HG03097 (cell line): ENCODE results near the gene SGMS2.

Source experiments
- ATAC-seq: cut with Tn5 transposase; IDR thresholded peaks from one replicate; pipeline ENCODE4 v1.9.1; 2021; ENCODE audit not compliant: unreplicated experiment, low FRiP score

SGMS2 gene

GRCh38 chr4:107824350-107825071, at the start of gene SGMS2:
Gene SGMS2 (plus strand): TSS chr4:107824932. CDS start chr4:107895554, 70,622 bp downstream.
- ATAC-seq = peak; percentile 72

DNA sequence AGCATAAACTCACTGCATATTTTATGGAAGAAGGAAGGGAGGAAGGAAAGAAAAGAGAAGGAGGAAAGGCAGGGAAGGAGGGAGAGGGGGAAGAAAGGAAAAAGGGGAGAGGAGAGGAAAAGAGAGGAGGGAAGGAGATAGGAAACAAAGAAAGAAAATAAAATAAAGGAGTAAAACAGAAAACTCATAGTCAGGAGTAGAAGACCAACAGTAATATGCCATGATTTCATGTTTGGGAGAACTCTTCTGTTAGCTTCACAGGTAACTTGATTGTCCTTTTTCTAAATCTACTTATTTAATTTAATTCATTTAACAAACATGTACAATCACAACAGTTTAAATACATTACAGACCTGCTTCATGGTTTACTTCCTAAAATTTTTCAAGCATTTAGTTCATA, 46.8 kb upstream of the SGMS2 start:
- no peak for ATAC-seq

DNA sequence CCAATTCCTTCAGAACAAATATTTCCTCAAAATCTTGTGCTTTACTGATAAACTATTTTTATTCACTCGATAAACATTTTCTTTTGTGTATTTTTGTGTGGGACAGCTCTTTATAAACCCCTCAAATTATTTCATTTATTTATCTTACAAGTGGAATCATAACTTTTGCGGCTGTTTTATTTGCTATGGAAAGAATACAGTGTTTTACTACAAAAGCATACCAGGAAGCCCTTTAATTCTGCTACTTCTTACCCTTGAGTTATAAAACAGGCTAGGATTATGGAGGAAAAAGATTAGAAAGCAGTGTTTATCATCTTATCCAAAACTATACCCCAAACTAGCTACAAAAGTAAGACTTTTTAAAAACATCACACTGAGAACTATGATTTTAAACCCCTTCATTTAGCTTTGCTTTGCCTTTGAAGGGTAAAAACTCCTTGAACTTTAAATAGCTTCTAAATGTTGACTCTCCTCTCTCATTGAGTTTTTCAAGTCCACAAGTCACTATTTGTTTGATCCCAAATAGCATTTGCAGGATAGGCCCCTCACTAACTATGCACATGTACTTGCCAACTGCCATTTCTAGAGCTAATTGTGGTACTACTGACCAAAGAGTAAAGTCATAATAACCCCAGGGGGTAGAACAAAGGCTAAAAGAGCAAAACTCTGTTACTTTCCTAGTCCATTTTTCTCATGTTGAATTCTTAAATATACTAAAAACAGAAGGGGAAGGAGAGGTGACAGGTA, 45.8 kb upstream of the SGMS2 start:
- ATAC-seq = no peak

DNA sequence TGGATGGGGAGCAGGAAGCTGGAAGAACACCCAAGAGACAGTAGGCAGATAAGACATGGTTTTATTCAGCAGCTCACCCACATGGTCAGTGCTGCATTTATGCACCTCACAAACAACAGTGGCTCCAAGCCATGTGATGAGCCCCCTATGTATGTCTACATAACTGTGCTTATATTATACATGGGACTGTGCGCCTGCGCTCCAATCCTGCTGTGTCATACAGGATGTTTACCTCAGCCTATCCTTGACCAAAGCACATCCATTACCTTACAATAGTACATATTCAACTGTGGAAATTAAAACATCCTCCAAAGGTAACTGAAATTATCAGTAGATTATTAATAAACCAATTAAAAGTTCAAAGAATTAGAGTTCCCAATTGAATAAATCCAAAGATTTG, 44.1 kb upstream of the SGMS2 start:
- no peak for ATAC-seq

DNA sequence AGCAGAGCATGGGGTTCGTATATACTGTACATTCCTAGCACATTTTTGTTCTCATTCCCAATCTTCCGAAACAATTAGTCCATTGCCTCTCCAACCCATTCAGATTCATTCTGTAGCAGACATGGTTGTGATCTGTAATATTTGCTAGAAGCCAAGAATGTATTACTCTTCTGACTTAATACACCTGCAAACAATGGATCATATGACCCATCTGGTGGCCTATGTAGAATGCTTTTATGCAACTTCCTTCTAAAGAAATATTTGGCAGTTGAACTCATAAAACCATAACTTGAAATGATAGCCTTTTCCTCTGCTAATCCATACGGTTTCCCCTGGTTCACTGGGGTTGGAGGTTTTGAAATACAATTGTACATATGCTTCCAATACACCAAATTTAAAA, 32.8 kb upstream of the SGMS2 start:
- ATAC-seq = no peak

DNA sequence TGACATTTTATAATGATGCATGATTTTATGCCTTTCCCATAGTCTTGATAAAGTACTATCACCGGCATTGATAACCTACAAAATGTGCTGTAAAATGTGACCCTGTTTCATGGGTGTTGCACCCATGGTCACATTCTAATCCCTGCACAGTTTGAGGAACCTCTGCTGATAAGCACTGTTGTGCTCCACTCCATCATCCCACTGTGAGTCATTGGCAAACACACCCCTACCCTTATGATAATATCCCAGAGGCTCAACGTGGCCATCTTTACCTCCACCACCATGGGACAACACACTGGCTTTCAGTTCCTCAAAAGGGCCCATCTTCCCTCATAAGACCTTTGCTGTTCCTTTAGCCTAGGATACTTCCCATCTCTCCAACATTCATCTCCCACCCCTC, 32.0 kb upstream of the SGMS2 start:
- ATAC-seq = no peak

GRCh38 chr4:107793996-107794395, 30.7 kb upstream of the SGMS2 start:
- ATAC-seq = no peak

DNA sequence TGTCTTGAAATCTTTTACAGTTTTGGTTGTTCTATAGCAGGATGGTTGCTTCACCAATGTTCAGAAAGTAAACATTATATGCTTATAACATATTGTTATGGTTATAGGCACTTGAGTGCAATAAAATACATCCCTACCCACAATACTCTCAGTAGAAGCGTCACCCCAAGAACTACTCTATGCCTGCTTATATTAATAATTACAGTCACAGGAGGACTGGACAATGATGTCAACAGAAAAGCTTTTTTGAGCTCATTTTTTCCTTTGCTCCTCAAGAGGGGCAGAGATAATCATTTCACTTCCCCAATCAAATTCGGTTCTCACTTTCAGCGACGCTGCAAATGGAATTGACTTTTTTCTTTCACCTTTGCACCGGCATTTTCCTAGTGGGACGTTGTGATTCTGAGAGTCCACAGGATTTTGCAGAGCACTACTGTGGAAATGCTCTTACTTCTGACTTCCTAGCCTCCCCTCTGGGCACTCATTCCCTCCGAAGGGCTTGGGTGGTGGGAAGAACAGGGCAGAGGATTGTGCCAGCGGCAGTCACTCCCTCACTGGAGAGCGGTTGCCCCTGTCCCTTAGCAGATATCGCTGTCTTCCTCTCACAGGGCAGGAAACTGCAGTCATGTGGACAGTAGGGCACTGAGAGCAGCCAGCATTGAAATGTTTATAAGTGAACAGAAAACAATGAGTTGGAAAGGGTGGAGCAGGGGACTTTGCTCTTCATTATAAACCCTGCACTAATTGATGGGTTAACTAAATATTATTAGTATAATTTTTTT, 24.9 kb upstream of the SGMS2 start:
- ATAC-seq = no peak

GRCh38 chr4:107800706-107801105, 24.0 kb upstream of the SGMS2 start:
- ATAC-seq = no peak

DNA sequence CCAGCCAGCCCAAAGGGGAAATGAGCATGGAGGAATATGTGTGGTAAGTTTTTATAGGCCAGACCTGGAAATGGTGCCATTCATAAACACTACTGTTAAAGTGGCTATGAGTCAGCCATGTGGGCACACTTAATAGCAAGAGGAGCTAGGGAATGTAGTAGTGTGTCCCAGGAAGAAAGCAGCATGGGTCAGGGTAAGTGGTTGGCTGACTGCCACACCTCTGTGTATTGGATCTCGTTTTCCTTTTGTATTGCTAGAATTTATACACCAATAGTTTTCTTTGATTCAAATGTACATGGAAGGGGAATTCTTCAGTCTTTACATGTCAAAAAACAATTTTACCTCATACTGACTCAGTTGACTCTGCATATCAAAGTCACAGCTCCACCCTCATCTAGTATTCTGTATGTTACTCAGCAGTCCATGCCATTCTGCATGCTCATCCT, 22.9 kb upstream of the SGMS2 start:
- ATAC-seq = no peak

DNA sequence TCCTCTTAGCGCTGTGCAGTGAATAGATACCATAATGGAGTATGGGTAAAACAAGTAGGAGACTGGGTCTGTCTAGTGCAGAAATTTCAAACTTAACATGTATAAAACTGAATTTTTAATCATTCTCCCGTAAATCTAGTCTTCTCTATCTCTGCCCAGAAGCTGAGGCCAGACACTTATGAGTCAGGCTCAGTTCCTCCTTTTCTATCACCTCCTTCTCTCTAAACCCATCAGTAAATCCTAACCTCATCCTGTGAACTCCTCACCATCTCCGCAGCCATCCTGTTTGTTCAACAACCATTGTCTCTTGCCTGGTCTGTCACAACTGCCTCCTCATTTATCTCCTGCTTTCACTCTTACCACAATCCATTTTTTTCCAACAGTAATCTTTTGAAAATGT, 19.8 kb upstream of the SGMS2 start:
- ATAC-seq = no peak

GRCh38 chr4:107806196-107806595, 18.5 kb upstream of the SGMS2 start:
- no peak for ATAC-seq

- ATAC-seq = no peak
Observed at GRCh38 chr4:107808572-107808971, 16.2 kb upstream of the SGMS2 start.

- ATAC-seq = no peak
Observed at GRCh38 chr4:107809210-107809609, 15.5 kb upstream of the SGMS2 start.

DNA sequence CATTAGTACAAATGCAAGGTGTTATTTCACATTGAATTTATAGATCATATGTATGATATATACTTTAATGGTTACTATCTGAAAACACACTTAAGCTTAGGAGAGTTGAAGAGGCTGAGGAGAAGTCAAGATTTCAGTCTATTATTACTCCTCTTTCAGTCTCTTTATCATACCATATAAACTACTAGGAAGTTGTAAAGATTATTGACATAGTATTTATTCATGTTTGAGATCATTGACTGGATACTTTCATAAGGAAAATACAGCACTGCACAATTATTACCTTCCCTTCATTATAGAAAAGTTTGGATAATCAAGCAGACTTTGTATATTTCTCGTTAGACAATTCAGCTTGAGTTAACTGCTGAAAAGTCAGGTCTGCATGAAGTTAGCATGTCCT, 10.0 kb upstream of the SGMS2 start:
- ATAC-seq = no peak

GRCh38 chr4:107815158-107815557, 9.6 kb upstream of the SGMS2 start:
- no peak for ATAC-seq

- no peak for ATAC-seq
Observed at GRCh38 chr4:107818301-107818910, 6.3 kb upstream of the SGMS2 start.

DNA sequence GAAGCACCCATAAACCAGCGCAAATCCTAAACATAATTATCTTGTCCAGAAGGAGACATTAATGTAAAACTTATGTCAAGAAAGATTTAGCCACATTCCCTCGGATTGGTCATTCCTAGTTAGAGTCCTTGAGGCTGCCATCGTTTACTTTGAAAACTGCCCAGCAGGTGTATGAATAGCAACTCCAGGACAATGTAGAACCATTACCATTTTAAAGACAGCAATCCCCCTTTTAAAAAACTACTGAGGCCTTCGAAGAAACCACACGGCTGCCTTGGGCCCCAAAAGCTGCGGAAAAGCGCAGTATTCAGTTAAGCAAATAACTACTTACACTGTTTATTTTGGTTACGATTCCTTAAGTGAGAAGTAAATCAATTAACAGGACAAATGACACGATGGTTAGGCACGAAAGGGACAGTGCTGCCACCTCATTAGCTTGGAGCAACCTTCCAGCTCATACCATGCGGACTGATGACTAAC, 822 bp upstream of the SGMS2 start:
- no peak for ATAC-seq

DNA sequence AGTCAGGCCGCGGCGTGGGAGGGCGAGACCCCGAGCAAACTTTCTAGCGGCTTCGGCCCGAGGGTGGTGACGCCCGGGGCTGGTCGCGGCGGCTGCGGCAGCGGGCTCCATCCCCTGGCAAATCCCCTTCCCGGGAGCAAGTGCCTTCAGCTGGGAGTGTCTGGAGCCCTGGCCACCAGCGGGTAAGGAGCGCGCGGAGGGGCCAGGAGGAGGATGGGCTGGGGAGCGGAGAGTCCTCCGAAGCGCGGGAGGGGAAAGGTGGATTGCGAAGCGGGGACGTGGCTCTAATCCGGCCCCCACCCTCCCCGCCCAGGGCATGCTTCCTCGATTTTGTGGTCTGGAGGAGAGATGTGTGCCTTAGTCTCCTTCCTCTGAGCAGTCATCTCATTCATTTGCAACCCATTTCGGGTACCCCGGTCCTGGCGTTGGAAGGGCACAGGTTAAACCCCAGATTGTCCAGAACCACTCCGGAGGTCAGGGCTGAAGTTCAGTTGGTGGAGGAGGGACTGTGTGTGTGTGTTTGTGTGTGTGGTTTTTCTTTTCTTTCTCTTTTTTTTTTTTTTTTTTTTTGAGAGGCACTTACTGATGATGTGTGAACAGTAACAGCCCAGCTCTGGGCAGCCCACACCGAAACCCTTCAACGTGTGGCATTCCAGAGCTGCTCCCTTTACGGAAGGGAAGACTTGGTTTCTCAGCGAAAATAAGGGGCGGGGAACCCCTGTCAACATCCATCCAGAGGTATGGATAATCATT, 516 bp downstream of the SGMS2 start:
- ATAC-seq = peak; percentile 20

DNA sequence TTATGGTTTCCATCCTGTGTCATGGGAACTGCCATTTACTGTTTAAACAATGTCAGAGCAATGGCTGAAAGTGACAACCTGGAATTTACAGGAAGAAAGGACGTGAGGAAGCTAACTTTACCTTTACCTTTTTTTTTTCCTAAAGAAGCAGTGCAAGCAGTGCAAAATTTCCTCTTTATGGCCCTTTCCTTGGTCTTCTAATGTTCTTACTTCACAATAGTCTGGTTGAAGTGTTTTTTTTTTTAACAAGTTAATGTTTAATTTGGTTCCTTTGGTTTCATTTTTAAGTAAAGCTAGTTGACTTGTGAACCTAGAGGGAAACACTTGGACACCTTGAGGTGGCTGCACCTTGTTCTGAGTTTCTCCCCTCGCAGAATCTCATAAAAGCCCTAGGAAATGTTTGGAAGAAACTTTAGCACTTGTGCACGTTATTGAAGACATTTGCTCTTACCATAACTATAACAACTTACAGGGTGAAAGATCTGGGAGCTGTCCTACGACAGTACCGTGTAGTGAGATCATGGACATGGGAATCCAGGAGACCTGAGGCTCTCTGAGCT, 1.8 kb downstream of the SGMS2 start:
- no peak for ATAC-seq
